ENCODE results near the gene CYTH4. TPM values are rescaled to one million over a fixed set of nuclear protein-coding genes. Genes with fewer than 3 reads are reported as not detected.

Gene CYTH4
- total and polyA plus RNA-seq, 9 donors, result 2.4 to 14.5 (median 6.2) TPM

GRCh38 chr22:37258753-37259401 lies 23.4 kb upstream of the CYTH4 start:
- DNase-seq, result no peak
- Histone ChIP-seq H3K4me1 (ENCODE audit: insufficient read depth) (no peaks in the 10 kb centered on the region), H3K9me3 (peaks cover 0 to 5% of the 10 kb centered on the region in 2 donors), H3K36me3 (no peaks in the 10 kb centered on the region), H3K27me3 (no peaks in the 10 kb centered on the region), H3K4me3 (no peak overlapping the region), H3K27ac (no peak overlapping the region)
- WGBS, 3 donors, result 68 to 75% (median 69%) methylated on average over 14 of the region's 14 CpGs
- no peak for TF ChIP-seq EP300 (IDR thresholded peaks at IDR 0.05)
- no peak for TF ChIP-seq POLR2A (IDR thresholded peaks at IDR 0.05)
- no peak for TF ChIP-seq CTCF (IDR thresholded peaks at IDR 0.05)
- intact Hi-C loops (cut with DNase I), result loop anchor here in 1 of 4 donors (10.0 kb wide), 1 partner anchor 94 kb away; no protein-coding TSS in a partner anchor

GRCh38 chr22:37259540-37260029 lies 22.7 kb upstream of the CYTH4 start:
- no peaks in the 10 kb centered on the region for H3K36me3 ChIP-seq
- DNase-seq, result peak in 1 of 5 donors; percentile 4
- intact Hi-C loops (cut with DNase I), result loop anchor here in 1 of 4 donors (10.0 kb wide), 1 partner anchor 95 kb away; no protein-coding TSS in a partner anchor
- H3K4me3 ChIP-seq, result no peak overlapping the region
- no peaks in the 10 kb centered on the region for H3K4me1 ChIP-seq (ENCODE audit: insufficient read depth)
- TF ChIP-seq POLR2A (IDR thresholded peaks at IDR 0.05) (no peak), EP300 (IDR thresholded peaks at IDR 0.05) (no peak), CTCF (IDR thresholded peaks at IDR 0.05) (no peak)
- WGBS, 3 donors, result 5 to 7% (median 5%) methylated on average over 23 of the region's 23 CpGs
- no peak overlapping the region for H3K27ac ChIP-seq
- no peaks in the 10 kb centered on the region for H3K27me3 ChIP-seq
- H3K9me3 ChIP-seq, result peaks cover 0 to 9% of the 10 kb centered on the region in 2 donors

GRCh38 chr22:37260155-37260795 lies 22.0 kb upstream of the CYTH4 start:
- no peak overlapping the region for H3K27ac ChIP-seq
- TF ChIP-seq POLR2A (IDR thresholded peaks at IDR 0.05) (no peak), CTCF (IDR thresholded peaks at IDR 0.05) (no peak), EP300 (IDR thresholded peaks at IDR 0.05) (no peak)
- H3K27me3 ChIP-seq, result no peaks in the 10 kb centered on the region
- H3K4me1 ChIP-seq (ENCODE audit: insufficient read depth), result no peaks in the 10 kb centered on the region
- intact Hi-C loops (cut with DNase I), result no loop called here
- DNase-seq, result peak in 1 of 5 donors; percentile 2
- H3K36me3 ChIP-seq, result no peaks in the 10 kb centered on the region
- no peak overlapping the region for H3K4me3 ChIP-seq
- peaks cover 0 to 9% of the 10 kb centered on the region in 2 donors for H3K9me3 ChIP-seq
- WGBS, 3 donors, result 42 to 58% (median 53%) methylated on average over 15 of the region's 15 CpGs

GRCh38 chr22:37260901-37261336 lies 21.4 kb upstream of the CYTH4 start:
- Histone ChIP-seq H3K4me3 (no peak overlapping the region), H3K9me3 (peaks cover 0 to 9% of the 10 kb centered on the region in 2 donors), H3K27me3 (no peaks in the 10 kb centered on the region), H3K36me3 (no peaks in the 10 kb centered on the region), H3K27ac (no peak overlapping the region), H3K4me1 (ENCODE audit: insufficient read depth) (no peaks in the 10 kb centered on the region)
- intact Hi-C loops (cut with DNase I), result no loop called here
- 22 to 23% (median 22%) methylated on average over 14 of the region's 14 CpGs for WGBS, 3 donors
- peak; percentile 28 to 52 (median 35) for DNase-seq
- TF ChIP-seq POLR2A (IDR thresholded peaks at IDR 0.05), result no peak
- TF ChIP-seq CTCF (IDR thresholded peaks at IDR 0.05), result peak in 2 of 3 donors; percentile 23 to 48

Data from ovary (tissue), 9 donors.